Measurements from ENCODE around the gene KLHL29. TPM values are rescaled to one million over a fixed set of nuclear protein-coding genes. Genes with fewer than 3 reads are reported as not detected.
A peak's percentile ranks its signal among the peaks of the same experiment; 100 is the strongest.

Gene KLHL29
- total RNA-seq, 1 donor from 2014 or later: 5.5 TPM

GRCh38 chr2:23756593-23757292 is 371.8 kb downstream of the KLHL29 start:
- Histone ChIP-seq H3K27ac (ENCODE audit: low read depth, low read length) (no peak overlapping the region), H3K9ac (ENCODE audit: low read length) (no peak overlapping the region), H3K4me1 (ENCODE audit: insufficient read depth, low read length) (peaks cover 10% of the 10 kb centered on the region), H3K4me2 (ENCODE audit: low read length) (no peak overlapping the region), H3K9me3 (ENCODE audit: insufficient read depth, low read depth, low read length) (no peaks in the 10 kb centered on the region), H3K27me3 (ENCODE audit: insufficient read depth, low read length) (no peaks in the 10 kb centered on the region), H3K79me2 (ENCODE audit: insufficient read depth, low read length) (no peaks in the 10 kb centered on the region), H3K36me3 (ENCODE audit: insufficient read depth, low read length) (peaks cover 2% of the 10 kb centered on the region), H4K20me1 (ENCODE audit: insufficient read depth, low read length) (no peaks in the 10 kb centered on the region), H2AFZ (ENCODE audit: low read depth, low read length) (no peak overlapping the region), H3K4me3 (ENCODE audit: insufficient read depth, low read depth, low read length) (no peak overlapping the region)
- Mint-ChIP-seq H3K9me3 (ENCODE audit: unreplicated experiment) (no peaks in the 10 kb centered on the region), H3K36me3 (ENCODE audit: low read depth, unreplicated experiment) (peaks cover 5% of the 10 kb centered on the region), H3K4me3 (ENCODE audit: unreplicated experiment) (no peak overlapping the region), H3K27ac (ENCODE audit: unreplicated experiment) (peak overlapping the region; percentile 35), H3K27me3 (ENCODE audit: low read depth, unreplicated experiment) (no peaks in the 10 kb centered on the region), H3K4me1 (ENCODE audit: low read depth, unreplicated experiment) (peaks cover 31% of the 10 kb centered on the region)
- FAIRE-seq (no peak), DNase-seq (ENCODE audit: low read depth) (no peak)
- TF ChIP-seq EZH2 (IDR thresholded peaks at IDR 0.05; ENCODE audit: insufficient read depth, low read length): no peak
- TF ChIP-seq, protein P1, sequence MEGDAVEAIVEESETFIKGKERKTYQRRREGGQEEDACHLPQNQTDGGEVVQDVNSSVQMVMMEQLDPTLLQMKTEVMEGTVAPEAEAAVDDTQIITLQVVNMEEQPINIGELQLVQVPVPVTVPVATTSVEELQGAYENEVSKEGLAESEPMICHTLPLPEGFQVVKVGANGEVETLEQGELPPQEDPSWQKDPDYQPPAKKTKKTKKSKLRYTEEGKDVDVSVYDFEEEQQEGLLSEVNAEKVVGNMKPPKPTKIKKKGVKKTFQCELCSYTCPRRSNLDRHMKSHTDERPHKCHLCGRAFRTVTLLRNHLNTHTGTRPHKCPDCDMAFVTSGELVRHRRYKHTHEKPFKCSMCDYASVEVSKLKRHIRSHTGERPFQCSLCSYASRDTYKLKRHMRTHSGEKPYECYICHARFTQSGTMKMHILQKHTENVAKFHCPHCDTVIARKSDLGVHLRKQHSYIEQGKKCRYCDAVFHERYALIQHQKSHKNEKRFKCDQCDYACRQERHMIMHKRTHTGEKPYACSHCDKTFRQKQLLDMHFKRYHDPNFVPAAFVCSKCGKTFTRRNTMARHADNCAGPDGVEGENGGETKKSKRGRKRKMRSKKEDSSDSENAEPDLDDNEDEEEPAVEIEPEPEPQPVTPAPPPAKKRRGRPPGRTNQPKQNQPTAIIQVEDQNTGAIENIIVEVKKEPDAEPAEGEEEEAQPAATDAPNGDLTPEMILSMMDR (IDR thresholded peaks at IDR 0.05; ENCODE audit: insufficient read depth, low read depth, low read length): no peak

DNA sequence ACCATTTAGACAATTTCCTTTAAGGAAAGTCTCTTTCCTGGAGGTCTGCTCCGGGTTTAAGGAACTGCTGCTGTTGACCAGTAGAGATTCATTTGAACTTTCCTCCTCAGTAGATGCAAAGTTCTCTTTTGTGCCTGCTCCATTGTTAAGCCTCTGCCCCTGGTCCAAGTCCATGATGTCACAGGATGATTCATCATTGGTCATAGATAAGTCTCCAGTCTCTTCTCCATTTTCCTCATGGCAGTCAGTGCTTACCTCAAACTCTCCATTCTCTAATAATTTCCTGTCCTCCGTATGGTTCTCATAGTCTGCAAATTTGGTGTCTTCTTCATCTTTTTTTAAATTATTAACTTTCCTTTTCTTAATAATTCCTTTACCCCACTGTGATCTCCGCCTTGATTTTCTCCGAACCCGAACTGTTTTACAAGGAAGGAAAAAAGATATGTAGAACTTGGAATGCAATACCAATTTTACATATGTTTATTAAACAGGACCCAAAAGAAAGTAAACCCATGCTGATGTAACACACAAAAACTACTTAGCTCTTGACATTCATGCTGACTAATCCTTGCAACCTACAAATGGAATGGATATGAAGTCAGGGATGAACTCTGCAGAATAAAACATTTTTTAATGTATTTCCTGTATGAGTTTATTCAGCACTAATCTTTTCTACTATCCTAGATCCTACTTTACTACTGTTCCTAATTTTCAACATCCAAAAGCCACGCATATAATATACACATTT is 372.9 kb downstream of the KLHL29 start:
- peak; percentile 56 for FAIRE-seq
- Histone ChIP-seq H3K9ac (ENCODE audit: low read length) (no peak overlapping the region), H2AFZ (ENCODE audit: low read depth, low read length) (peak overlapping the region; percentile 7)

More for the DNA sequence above, 372.9 kb downstream of the KLHL29 start:
- H3K36me3 Mint-ChIP-seq (ENCODE audit: low read depth, unreplicated experiment): peaks cover 5% of the 10 kb centered on the region
- TF ChIP-seq EZH2 (IDR thresholded peaks at IDR 0.05; ENCODE audit: insufficient read depth, low read length): no peak
- TF ChIP-seq, protein P1 (IDR thresholded peaks at IDR 0.05; ENCODE audit: insufficient read depth, low read depth, low read length): no peak
- Histone ChIP-seq H3K4me1 (ENCODE audit: insufficient read depth, low read length) (peaks cover 10% of the 10 kb centered on the region), H3K36me3 (ENCODE audit: insufficient read depth, low read length) (peaks cover 2% of the 10 kb centered on the region), H3K27me3 (ENCODE audit: insufficient read depth, low read length) (no peaks in the 10 kb centered on the region), H3K79me2 (ENCODE audit: insufficient read depth, low read length) (no peaks in the 10 kb centered on the region), H3K27ac (ENCODE audit: low read depth, low read length) (peak overlapping the region; percentile 63), H3K4me2 (ENCODE audit: low read length) (peak overlapping the region; percentile 9), H3K9me3 (ENCODE audit: insufficient read depth, low read depth, low read length) (no peaks in the 10 kb centered on the region), H3K4me3 (ENCODE audit: insufficient read depth, low read depth, low read length) (no peak overlapping the region), H4K20me1 (ENCODE audit: insufficient read depth, low read length) (no peaks in the 10 kb centered on the region)
- H3K4me1 Mint-ChIP-seq (ENCODE audit: low read depth, unreplicated experiment): peaks cover 31% of the 10 kb centered on the region
- H3K9me3 Mint-ChIP-seq (ENCODE audit: unreplicated experiment): no peaks in the 10 kb centered on the region
- H3K4me3 Mint-ChIP-seq (ENCODE audit: unreplicated experiment): no peak overlapping the region
- DNase-seq (ENCODE audit: low read depth): peak; percentile 88
- no peaks in the 10 kb centered on the region for H3K27me3 Mint-ChIP-seq (ENCODE audit: low read depth, unreplicated experiment)
- peak overlapping the region; percentile 98 for H3K27ac Mint-ChIP-seq (ENCODE audit: unreplicated experiment)
